A549 treated with CORT108297 at 1 μM for 4 hours (cell line): ENCODE data around the gene ATG101. TPM values are rescaled to one million over a fixed set of nuclear protein-coding genes. Genes with fewer than 3 reads are reported as not detected.

Experiments used
- total RNA-seq: library from RNA; stranded (reverse); fragments of 200-300 nt; extraction: Qiagen RNA extraction; gene quantifications from 5 replicates; pipeline ENCODE4 v1.2.3, GENCODE V29; 2022

The ATG101 gene, protein sequence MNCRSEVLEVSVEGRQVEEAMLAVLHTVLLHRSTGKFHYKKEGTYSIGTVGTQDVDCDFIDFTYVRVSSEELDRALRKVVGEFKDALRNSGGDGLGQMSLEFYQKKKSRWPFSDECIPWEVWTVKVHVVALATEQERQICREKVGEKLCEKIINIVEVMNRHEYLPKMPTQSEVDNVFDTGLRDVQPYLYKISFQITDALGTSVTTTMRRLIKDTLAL
- total RNA-seq = 82.5 to 103 TPM (median 103 TPM) in 5 replicates

DNA sequence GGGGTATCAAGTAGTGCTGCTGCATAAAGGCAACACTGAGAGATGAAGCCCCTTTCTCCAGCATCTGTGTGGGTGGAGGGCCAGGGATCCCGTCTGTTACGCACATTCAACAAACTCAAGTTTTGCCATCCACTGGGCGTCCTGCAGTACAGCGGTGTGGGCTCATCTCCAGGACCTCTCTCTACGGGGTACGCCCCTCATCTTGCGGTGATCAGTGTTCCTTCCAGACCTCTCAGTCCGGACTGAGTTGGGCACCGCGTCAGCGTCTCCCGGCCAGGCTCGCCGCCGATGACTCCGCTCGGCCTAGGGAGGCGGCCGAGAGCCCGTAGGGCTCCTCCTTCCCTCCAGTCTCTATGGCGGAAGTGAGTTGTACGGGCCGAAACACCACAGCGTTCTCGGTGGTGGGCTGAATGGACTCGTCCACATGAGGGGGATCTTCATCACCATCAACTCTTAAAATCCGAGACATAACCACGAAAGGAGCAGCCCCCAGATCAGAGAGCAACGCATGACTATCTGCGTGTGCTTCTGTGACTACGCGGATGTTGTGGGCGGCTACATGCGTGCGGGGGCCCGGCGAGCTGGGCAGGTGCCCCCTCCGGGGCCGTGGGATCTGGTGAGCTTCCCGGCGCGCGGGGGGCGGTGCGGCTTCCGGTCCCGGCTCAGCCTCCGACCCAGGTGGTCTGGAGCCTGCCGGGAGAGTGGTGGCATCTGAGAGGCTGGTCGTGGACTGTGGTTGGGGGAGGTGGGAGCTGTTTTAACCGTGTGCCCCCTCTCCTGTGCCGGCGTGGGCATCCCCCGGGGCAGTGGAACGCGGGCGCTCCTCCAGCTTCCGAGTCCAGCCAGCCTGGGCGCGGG lies at the start of gene ATG101:
ATG101 (plus strand) TSS at position 652 of the 858 bp plus-strand sequence. CDS start 3,673 bp downstream, outside the sequence.

DNA sequence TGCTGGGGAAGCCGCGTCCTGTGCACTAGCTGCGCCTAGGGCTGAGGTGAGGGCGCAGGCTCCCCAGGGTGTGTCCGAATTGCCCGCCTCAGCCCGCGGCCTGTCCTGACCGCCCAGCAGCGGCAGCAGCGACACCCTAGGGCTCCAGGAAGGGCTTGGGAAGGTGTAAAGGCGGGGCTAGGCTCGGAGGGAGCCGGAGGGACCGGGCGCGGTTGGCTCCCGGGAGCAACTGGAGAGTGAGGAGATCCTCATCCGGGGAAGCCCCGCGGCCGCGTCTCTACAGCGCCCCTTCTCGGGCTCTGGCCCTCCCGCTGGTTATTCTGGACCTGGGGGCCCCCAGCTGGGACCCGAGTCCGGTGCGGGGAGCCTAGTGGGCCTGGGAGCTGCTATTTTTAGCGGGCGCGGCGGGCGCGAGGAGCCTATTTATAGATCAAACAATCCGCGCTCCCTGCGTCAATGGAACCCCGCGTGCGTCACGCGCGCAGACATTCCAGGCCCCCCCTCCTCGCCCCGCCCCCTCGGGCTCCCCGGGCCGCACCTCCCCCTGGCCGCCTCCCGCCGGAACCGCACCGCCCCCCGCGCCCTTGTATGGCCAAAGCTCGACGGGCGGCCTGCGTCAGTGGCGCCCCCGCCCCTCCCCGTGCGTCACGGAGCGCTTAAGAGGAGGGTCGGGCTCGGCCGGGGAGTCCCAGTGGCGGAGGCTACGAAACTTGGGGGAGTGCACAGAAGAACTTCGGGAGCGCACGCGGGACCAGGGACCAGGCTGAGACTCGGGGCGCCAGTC lies 18.8 kb upstream of the ATG101 start, which contains the start of gene NR4A1:
NR4A1 (plus strand) TSS at position 685 of the 784 bp plus-strand sequence. CDS start 2,887 bp downstream, outside the sequence.

DNA sequence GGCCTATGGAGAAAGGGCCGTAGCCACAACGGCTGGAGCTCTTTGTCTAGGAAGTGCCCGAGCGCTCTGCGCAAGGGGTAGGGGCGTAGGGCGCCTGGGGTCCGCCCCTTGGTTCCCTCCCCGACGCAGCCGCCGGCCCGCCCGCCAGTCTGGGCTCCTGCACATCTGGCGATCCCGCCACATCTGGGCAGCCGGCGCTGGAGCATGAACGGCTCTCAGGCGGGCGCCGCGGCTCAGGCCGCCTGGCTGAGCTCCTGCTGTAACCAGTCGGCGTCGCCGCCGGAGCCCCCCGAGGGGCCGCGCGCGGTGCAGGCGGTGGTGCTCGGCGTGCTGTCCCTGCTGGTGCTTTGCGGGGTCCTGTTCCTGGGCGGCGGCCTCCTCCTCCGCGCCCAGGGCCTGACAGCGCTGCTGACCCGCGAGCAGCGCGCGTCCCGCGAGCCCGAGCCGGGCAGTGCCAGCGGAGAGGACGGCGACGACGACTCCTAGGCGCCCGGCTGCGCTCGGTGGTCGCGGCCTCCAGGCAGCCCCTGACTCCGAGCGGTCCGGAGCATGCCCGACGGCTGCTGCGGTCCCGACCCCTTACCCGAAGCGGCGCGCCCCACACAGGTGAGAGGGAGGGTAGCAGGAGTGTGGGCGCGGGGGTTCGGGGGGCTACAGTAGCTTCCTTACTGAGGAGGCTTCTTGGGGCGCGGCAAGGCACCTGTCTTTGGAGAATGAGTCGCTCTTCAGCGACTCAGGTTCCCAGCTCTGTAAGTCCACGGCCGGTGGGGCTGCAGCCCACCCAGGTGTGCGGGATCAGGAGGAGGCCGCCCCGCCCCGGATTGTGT lies 10.0 kb downstream of the ATG101 start, which contains the start of gene SMIM41:
SMIM41 (plus strand) TSS at position 129 of the 827 bp plus-strand sequence; CDS start at position 205, 76 bp downstream.

Other genes starting within 250 kb of the ATG101 start
- 0.17 to 0.30 TPM (median 0.29 TPM) in 5 replicates for gene FIGNL2, start 221.3 kb upstream of the ATG101 start, total RNA-seq
- gene ANKRD33, start 181.9 kb upstream of the ATG101 start, total RNA-seq = 0.08 to 0.12 TPM in 2 of 5 replicates, not detected in the others
- gene ACVRL1, start 162.5 kb upstream of the ATG101 start, total RNA-seq = 0.04 to 0.24 TPM (median 0.17 TPM) in 5 replicates
- 13.2 to 17.8 TPM (median 16.7 TPM) in 5 replicates for gene ACVR1B, start 118.3 kb upstream of the ATG101 start, total RNA-seq
- gene TAMALIN, start 63.0 kb upstream of the ATG101 start, total RNA-seq = 0.32 to 0.58 TPM (median 0.41 TPM) in 5 replicates
- 29.4 to 44.3 TPM (median 34.2 TPM) in 5 replicates for gene NR4A1, start 18.5 kb upstream of the ATG101 start, total RNA-seq
- gene SMIM41, start 9.7 kb downstream of the ATG101 start, total RNA-seq = not detected in 5 replicates
- gene KRT80, start 122.0 kb downstream of the ATG101 start, total RNA-seq = 48.5 to 70.6 TPM (median 60.1 TPM) in 5 replicates
- gene KRT7, start 163.3 kb downstream of the ATG101 start, total RNA-seq = 4,100 to 4,959 TPM (median 4,677 TPM) in 5 replicates
- gene KRT86, start 204.7 kb downstream of the ATG101 start, total RNA-seq = 28.5 to 47.2 TPM (median 42.7 TPM) in 5 replicates
- 3,262 to 4,197 TPM (median 4,015 TPM) in 5 replicates for gene KRT81, start 221.6 kb downstream of the ATG101 start, total RNA-seq